HG03103 (cell line): Measurements from ENCODE around the gene FNDC3A.
A peak's percentile ranks its signal among the peaks of the same experiment; 100 is the strongest.

Source experiments
- ATAC-seq: cut with Tn5 transposase; IDR thresholded peaks from one replicate; pipeline ENCODE4 v1.9.1; 2021; ENCODE audit warnings: low read depth; ENCODE audit not compliant: unreplicated experiment

The FNDC3A gene

GRCh38 chr13:49247643-49248621 is 272.2 kb downstream of the FNDC3A start, which contains the start of gene CDADC1:
Gene CDADC1, plus strand, starts transcription at chr13:49247925. Its CDS starts 113 bp downstream, at chr13:49248038.
- ATAC-seq = peak; percentile 98

- no peak for ATAC-seq
Measured at GRCh38 chr13:49248622-49249002, 272.9 kb downstream of the FNDC3A start.

DNA sequence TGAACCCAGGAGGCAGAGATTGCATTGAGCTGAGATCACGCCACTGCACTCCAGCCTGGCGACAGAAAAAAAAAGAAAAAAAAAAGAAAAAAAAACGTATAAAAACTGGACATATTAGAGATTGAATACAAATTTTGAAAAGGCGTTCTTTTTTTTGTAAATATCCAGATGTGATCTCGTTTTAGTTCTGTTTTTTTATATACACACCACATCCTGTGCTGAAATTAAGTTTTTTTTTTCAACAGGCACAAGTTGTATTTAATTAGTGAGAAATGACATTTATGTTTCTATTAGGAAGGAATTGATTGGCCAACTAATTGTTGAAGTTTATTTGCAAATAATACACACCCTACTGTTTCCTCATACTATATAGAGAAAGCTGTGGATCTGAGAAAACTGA is 275.6 kb downstream of the FNDC3A start:
- ATAC-seq = no peak

GRCh38 chr13:49253310-49253709 is 277.6 kb downstream of the FNDC3A start:
- no peak for ATAC-seq

GRCh38 chr13:49254007-49254406 is 278.3 kb downstream of the FNDC3A start:
- ATAC-seq = no peak

DNA sequence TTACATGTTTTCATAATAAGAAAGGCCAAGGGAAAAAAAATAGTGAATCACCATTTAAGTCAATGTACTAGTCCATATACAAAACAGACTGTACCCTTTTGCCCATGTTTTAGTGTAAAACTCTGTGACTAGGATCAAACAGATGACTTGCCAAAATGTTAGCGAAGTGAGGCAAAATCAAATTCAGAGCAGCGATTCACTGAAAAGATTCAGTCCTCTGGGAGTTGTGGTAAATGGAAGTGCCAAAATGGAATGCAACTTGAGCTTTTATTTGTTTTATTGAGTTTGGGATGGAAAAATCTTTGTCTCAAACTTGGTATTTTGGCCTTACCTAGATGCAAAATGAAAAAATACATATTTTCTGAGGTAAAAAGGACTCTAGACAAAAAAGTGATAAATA is 281.1 kb downstream of the FNDC3A start:
- ATAC-seq = no peak

DNA sequence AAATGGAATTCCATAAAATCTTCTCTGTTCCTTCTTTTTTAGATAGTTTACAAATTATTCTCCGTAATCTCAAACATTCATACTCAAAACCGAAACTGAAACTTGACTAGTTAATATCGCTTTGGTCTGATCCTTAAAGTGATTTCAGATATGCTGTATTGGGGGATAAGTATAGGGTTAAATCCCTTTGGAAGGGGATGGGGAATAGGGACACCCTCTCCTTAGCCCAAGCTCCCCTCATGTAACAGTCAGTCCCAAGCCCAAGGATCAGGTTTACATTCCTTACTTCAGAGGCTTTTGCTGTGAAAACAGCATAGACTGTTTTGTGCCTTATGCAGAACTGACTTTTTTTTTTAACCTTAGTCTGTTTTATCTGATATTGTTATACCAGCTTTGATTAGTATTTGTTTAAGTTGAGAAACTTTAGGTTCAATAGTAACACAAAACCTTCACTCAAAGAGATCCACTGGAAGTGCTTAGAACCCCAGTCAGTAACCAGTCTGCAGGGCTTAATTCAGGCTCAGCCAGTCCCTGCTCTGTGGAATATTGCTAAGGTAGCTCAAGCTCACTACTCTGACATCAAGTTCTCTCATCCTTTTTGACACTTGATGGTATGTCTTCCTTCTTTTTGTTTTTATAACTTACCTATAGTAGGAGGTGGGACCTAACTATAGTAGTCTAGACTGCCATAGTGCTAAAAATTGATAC is 282.5 kb downstream of the FNDC3A start:
- no peak for ATAC-seq
